D721Med (cell line): ENCODE results near the gene JCHAIN.
A peak's percentile ranks its signal among the peaks of the same experiment; 100 is the strongest.
"Not testable (repeated sequence)": the region's sequence is repeated elsewhere in the genome, so short reads cannot be mapped to it uniquely, and the experiment has no call there.

Source experiments
- DNase-seq: peaks from one replicate; pipeline ENCODE4 v3.0.0; 2011; ENCODE audit warnings: low spot score; ENCODE audit not compliant: insufficient read length
- FAIRE-seq: peaks from 2 replicates; lab custom pipeline; 2011; peaks lifted over from hg19 to GRCh38; lab: Jason Lieb, UNC
- TF ChIP-seq, protein P1 (sequence below): IDR thresholded peaks from 2 replicates; pipeline ENCODE4 v1.5.1; 2012; ENCODE audit warnings: mild to moderate bottlenecking, control low read depth; ENCODE audit not compliant: insufficient read depth; ENCODE audit errors: missing control alignments

JCHAIN gene

DNA sequence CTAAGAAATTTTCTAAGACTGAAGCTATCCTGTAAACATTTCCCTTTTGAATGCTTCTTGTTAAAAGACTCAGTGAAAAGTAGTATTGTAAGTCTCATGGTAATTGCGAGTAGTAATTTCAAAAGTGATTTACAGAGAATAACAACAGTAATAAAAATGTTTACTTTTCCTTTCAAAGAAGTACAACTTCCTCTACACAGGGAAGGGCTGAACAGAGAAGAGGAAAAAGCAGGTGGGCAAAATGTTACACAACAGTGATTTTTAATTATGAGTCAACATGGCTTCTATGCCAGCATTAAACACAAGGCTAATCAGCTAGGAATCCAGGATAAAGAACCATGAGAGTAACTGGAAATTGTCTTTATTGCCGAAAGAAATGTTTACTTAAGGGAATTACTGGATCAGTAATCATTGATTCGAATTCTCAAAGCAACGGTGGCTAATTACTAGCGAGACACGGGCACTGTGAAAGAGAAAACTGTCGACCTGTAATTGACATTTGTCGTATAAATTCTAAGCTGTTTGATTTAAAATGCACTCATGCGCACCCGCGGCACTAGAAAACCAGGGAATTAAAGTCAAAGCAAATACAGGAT lies 37.4 kb upstream of the JCHAIN start:
- FAIRE-seq (peak; percentile 84), DNase-seq (no peak)
- TF ChIP-seq, protein P1, sequence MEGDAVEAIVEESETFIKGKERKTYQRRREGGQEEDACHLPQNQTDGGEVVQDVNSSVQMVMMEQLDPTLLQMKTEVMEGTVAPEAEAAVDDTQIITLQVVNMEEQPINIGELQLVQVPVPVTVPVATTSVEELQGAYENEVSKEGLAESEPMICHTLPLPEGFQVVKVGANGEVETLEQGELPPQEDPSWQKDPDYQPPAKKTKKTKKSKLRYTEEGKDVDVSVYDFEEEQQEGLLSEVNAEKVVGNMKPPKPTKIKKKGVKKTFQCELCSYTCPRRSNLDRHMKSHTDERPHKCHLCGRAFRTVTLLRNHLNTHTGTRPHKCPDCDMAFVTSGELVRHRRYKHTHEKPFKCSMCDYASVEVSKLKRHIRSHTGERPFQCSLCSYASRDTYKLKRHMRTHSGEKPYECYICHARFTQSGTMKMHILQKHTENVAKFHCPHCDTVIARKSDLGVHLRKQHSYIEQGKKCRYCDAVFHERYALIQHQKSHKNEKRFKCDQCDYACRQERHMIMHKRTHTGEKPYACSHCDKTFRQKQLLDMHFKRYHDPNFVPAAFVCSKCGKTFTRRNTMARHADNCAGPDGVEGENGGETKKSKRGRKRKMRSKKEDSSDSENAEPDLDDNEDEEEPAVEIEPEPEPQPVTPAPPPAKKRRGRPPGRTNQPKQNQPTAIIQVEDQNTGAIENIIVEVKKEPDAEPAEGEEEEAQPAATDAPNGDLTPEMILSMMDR, result no peak

DNA sequence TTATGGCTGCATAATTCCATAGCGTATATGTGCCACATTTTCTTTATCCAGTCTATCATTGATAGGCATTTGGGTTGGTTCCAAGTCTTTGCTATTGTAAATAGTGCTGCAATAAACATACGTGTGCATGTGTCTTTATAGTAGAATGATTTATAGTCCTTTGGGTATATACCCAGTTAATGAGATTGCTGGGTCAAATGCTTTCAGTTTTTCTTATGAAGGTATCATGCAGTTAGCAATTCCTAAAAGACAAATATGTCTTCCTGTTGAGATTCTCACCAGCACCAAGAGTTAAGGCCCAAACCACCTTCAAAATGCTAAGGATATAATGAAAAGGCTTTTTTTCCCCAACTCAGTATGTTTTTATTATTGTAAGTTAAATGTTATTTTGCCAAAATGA lies 36.3 kb upstream of the JCHAIN start:
- FAIRE-seq, DNase-seq: not testable (repeated sequence)

DNA sequence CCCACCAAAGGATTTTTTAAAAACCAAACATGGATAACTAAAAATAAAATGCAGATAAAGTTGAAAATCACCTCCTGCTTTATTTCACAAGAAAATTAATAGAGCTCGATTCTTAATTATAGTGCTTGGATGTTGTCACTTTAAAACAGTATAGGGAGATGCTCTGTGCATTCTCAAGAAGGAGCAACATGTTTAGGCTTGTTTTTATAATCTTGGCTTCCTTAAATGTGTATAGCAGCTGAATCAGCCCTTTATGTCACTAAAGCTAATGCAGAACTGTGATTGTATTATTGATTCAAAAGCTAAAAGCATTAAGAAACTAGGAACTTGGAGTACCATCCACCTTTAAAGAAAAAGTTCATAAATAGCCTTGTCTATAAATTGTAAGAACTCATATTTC lies 35.0 kb upstream of the JCHAIN start:
- no peak for DNase-seq
- FAIRE-seq, result no peak
- TF ChIP-seq, protein P1, result no peak

DNA sequence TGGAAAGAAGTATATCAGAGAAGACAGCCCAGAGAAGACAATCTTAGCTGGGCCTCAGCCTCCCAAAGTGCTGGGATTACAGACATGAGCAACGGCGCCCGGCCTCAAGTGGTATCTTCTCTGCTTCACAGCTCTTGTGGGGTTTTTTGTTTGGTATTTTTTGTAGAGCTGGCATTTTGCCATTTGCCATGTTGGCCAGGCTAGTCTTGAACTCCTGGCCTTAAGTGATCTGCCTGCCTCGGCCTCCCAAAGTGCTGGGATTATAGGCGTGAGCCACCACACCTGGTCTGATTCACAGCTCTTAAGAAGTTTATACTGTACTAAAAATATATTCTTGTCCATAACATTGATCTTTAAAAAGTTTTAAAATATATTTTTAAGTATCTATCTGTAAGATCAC lies 34.4 kb upstream of the JCHAIN start:
- no peak for DNase-seq
- FAIRE-seq, result no peak
- TF ChIP-seq, protein P1, result no peak

DNA sequence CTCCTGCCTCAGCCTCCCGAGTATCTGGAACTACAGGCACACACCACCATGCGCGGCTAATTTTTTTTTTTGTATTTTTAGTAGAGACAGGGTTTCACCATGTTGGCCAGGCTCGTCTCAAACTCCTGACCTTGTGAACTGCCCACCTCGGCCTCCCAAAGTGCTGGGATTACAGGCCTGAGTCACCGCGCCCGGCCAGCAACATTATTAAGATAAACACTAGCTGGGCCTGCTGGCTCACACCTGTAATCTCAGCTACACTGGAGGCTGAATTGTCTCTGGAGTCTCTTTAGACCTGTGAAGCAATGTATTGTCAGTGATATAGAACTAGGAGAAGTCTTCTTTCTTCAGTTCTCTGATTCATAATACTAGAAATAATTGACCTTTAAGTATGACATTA lies 32.1 kb upstream of the JCHAIN start:
- not testable (repeated sequence) for FAIRE-seq, DNase-seq

DNA sequence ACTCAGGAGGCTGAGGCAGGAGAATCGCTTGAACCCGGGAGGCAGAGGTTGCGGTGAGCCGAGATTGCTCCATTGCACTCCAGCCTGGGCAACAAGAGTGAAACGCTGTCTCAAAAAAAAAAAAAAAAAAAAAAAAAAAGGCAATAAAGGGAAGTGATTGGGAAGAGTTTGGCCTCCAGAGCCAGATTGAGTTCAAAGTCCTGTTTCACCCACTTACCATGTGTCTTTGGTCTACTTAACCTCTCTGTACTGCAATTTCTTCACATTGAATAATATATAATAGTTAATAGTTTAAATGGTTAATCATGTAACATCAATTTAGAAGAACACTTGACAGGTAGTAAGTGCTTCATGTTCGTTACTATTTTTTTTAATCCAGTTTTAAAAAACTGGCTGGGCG lies 28.3 kb upstream of the JCHAIN start:
- DNase-seq, FAIRE-seq: not testable (repeated sequence)

DNA sequence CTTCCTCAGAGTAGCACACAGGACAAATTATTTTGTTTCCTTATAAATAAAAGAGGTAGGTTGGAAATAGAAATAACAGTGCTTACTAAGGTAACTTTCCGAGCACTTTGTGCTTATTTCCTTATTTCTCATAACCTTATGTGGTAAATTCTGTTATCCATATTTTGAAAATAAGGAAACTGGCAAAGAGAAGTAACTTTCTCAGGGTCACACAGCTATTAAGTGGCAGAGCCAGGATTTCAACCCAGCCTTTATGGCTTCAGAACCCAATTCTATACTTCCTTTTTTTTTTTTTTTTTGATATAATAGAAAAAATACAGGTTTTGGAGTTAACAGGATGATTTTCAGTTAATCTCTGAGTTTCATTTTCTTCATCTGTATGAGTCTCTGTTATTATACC lies 25.4 kb upstream of the JCHAIN start:
- FAIRE-seq, result no peak
- TF ChIP-seq, protein P1, result no peak
- no peak for DNase-seq

DNA sequence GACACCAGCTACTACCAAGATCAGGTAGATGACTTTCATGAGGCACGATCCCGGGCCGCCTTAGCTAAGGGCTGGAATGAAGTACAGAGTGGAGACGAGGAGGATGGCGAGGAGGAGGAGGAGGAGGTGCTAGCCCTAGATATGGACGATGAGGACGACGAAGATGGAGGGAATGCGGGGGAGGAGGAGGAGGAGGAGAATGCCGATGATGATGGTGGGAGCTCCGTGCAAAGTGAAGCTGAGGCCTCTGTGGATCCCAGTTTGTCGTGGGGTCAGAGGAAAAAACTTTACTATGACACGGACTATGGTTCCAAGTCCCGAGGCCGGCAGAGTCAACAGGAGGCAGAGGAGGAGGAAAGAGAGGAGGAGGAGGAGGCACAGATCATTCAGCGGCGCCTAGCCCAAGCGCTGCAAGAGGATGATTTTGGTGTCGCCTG lies 22.5 kb upstream of the JCHAIN start:
- DNase-seq, result no peak
- TF ChIP-seq, protein P1, result no peak
- no peak for FAIRE-seq
